Measurements from ENCODE around the gene JARID2. TPM values are rescaled to one million over a fixed set of nuclear protein-coding genes. Genes with fewer than 3 reads are reported as not detected.
A peak's percentile ranks its signal among the peaks of the same experiment; 100 is the strongest.

The JARID2 gene
- total RNA-seq, 1 donor from 2014 or later, result 65.6 TPM

DNA sequence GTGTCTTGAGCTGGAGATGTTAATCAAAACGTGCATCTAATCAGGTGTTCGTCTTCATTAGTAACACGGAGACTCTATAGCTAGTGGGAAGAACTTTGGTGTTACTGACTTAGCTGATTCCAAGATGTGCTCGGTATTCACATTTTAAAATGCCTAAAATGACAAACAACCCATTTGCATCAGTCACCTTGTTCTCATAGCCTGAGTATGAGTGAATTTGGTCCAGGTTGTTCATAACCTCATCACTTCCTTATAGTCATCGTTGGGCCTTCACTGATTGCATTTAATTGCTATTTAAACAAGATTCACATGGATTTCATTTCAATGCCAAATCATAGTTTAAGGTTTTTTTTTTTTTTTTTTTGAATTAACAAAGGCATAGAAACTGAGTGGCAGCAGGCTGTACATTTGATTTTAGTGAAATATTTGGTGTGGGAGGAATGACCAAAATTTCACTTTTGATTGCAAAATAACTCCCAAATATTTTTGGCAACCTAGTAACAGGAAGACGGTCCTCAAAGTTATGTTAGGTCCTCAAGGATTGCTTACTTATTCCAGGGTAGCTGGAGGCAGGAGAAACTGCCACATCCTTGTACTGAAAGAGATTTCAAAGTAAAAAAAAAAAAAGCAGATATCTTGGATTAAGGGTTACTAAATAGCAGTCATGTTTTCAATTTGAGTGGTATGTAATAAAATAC, 104.7 kb downstream of the JARID2 start:
- Mint-ChIP-seq H3K4me1 (ENCODE audit: low read depth) (peaks cover 18% of the 10 kb centered on the region), H3K27me3 (no peaks in the 10 kb centered on the region), H3K27ac (no peak overlapping the region), H3K9me3 (ENCODE audit: low read depth) (no peaks in the 10 kb centered on the region), H3K36me3 (ENCODE audit: insufficient read depth) (no peaks in the 10 kb centered on the region), H3K4me3 (ENCODE audit: low read depth) (no peak overlapping the region)
- DNase-seq (ENCODE audit: low spot score, unreplicated experiment), result no peak
- TF ChIP-seq, protein P1, sequence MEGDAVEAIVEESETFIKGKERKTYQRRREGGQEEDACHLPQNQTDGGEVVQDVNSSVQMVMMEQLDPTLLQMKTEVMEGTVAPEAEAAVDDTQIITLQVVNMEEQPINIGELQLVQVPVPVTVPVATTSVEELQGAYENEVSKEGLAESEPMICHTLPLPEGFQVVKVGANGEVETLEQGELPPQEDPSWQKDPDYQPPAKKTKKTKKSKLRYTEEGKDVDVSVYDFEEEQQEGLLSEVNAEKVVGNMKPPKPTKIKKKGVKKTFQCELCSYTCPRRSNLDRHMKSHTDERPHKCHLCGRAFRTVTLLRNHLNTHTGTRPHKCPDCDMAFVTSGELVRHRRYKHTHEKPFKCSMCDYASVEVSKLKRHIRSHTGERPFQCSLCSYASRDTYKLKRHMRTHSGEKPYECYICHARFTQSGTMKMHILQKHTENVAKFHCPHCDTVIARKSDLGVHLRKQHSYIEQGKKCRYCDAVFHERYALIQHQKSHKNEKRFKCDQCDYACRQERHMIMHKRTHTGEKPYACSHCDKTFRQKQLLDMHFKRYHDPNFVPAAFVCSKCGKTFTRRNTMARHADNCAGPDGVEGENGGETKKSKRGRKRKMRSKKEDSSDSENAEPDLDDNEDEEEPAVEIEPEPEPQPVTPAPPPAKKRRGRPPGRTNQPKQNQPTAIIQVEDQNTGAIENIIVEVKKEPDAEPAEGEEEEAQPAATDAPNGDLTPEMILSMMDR (IDR thresholded peaks at IDR 0.05; ENCODE audit: unreplicated experiment), result no peak

- Mint-ChIP-seq H3K9me3 (ENCODE audit: low read depth) (no peaks in the 10 kb centered on the region), H3K36me3 (ENCODE audit: insufficient read depth) (no peaks in the 10 kb centered on the region), H3K4me1 (ENCODE audit: low read depth) (peaks cover 15% of the 10 kb centered on the region), H3K27ac (no peak overlapping the region), H3K4me3 (ENCODE audit: low read depth) (no peak overlapping the region), H3K27me3 (no peaks in the 10 kb centered on the region)
- no peak for DNase-seq (ENCODE audit: low spot score, unreplicated experiment)
- TF ChIP-seq, protein P1 (IDR thresholded peaks at IDR 0.05; ENCODE audit: unreplicated experiment), result no peak
Observed at GRCh38 chr6:15351631-15352030, 105.8 kb downstream of the JARID2 start.

- Mint-ChIP-seq H3K4me1 (ENCODE audit: low read depth) (peaks cover 18% of the 10 kb centered on the region), H3K36me3 (ENCODE audit: insufficient read depth) (no peaks in the 10 kb centered on the region), H3K4me3 (ENCODE audit: low read depth) (no peak overlapping the region), H3K27me3 (no peaks in the 10 kb centered on the region), H3K9me3 (ENCODE audit: low read depth) (no peaks in the 10 kb centered on the region), H3K27ac (no peak overlapping the region)
- no peak for DNase-seq (ENCODE audit: low spot score, unreplicated experiment)
- TF ChIP-seq, protein P1 (IDR thresholded peaks at IDR 0.05; ENCODE audit: unreplicated experiment), result no peak
Observed at GRCh38 chr6:15352220-15352619, 106.4 kb downstream of the JARID2 start.

DNA sequence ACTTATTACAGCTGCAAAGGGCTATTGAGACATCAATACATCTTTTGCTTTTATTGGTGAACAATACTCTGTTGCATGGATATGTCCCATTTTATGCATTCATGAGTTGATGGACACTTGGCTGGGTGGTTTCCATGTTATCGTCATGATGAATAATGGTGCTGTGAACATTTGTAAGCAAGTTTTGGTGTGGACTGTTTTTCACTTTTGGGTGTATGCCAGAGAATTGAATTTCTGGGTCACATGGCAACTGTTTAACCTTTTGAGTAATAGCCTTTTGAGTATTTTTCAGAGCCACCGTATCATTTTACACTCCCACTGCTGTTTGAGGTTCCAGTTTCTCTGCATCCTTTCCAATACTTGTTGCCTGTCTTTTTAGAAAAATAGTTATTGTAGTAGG, 107.0 kb downstream of the JARID2 start:
- H3K4me1 Mint-ChIP-seq (ENCODE audit: low read depth), result peaks cover 23% of the 10 kb centered on the region
- H3K27ac Mint-ChIP-seq, result no peak overlapping the region
- H3K4me3 Mint-ChIP-seq (ENCODE audit: low read depth), result no peak overlapping the region
- TF ChIP-seq, protein P1 (IDR thresholded peaks at IDR 0.05; ENCODE audit: unreplicated experiment), result no peak
- no peaks in the 10 kb centered on the region for H3K9me3 Mint-ChIP-seq (ENCODE audit: low read depth)
- H3K36me3 Mint-ChIP-seq (ENCODE audit: insufficient read depth), result no peaks in the 10 kb centered on the region
- H3K27me3 Mint-ChIP-seq, result no peaks in the 10 kb centered on the region
- no peak for DNase-seq (ENCODE audit: low spot score, unreplicated experiment)

- peaks cover 34% of the 10 kb centered on the region for H3K4me1 Mint-ChIP-seq (ENCODE audit: low read depth)
- H3K27me3 Mint-ChIP-seq, result no peaks in the 10 kb centered on the region
- no peaks in the 10 kb centered on the region for H3K9me3 Mint-ChIP-seq (ENCODE audit: low read depth)
- no peak overlapping the region for H3K4me3 Mint-ChIP-seq (ENCODE audit: low read depth)
- no peaks in the 10 kb centered on the region for H3K36me3 Mint-ChIP-seq (ENCODE audit: insufficient read depth)
- DNase-seq (ENCODE audit: low spot score, unreplicated experiment), result no peak
- peak overlapping the region; percentile 14 for H3K27ac Mint-ChIP-seq
- TF ChIP-seq, protein P1 (IDR thresholded peaks at IDR 0.05; ENCODE audit: unreplicated experiment), result no peak
Observed at GRCh38 chr6:15355683-15356099, 109.8 kb downstream of the JARID2 start.

Measured in progenitor cell of endocrine pancreas (in vitro differentiated cells).